IPS-18c (cell line): ENCODE data around the gene SFT2D1.

Experiments
- H3K4me3 ChIP-seq: 2 replicates; pipeline ENCODE4 v1.7.0; 2013; ENCODE audit warnings: low read depth, mild to moderate bottlenecking, low read length, moderate library complexity; ENCODE audit not compliant: insufficient read depth
- H3K9me3 ChIP-seq: one replicate; pipeline ENCODE4 v1.6.1; 2013; ENCODE audit warnings: mild to moderate bottlenecking, low read length, moderate library complexity; ENCODE audit not compliant: control insufficient read depth, insufficient read depth

Gene SFT2D1

GRCh38 chr6:166300357-166300987 lies 41.9 kb downstream of the SFT2D1 start:
- Histone ChIP-seq H3K4me3 (no peak overlapping the region), H3K9me3 (peaks cover 2% of the 10 kb centered on the region)

DNA sequence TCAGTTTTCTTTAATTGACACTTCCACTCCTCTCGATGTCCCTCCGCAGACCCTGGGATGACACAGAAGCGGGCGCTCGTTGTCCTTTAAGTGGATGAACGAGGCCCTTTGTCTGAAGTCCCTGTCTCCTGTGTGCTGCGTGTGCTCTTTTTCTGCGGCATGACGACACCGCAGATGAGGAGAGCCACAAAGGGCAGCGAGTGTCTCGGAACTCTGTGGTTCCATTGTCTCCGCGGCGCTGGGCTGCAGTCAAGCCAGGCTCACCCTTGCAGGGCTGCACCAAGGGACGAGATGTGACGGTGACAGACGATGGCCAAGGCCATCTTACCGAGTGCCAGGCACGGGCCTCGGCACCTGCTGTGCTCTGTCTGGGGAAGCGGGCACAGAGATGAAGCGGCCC lies 44.7 kb downstream of the SFT2D1 start:
- Histone ChIP-seq H3K4me3 (no peak overlapping the region), H3K9me3 (peaks cover 2% of the 10 kb centered on the region)

- H3K9me3 ChIP-seq: peaks cover 2% of the 10 kb centered on the region
- no peak overlapping the region for H3K4me3 ChIP-seq
Observed at GRCh38 chr6:166296035-166296883, 46.1 kb downstream of the SFT2D1 start.

DNA sequence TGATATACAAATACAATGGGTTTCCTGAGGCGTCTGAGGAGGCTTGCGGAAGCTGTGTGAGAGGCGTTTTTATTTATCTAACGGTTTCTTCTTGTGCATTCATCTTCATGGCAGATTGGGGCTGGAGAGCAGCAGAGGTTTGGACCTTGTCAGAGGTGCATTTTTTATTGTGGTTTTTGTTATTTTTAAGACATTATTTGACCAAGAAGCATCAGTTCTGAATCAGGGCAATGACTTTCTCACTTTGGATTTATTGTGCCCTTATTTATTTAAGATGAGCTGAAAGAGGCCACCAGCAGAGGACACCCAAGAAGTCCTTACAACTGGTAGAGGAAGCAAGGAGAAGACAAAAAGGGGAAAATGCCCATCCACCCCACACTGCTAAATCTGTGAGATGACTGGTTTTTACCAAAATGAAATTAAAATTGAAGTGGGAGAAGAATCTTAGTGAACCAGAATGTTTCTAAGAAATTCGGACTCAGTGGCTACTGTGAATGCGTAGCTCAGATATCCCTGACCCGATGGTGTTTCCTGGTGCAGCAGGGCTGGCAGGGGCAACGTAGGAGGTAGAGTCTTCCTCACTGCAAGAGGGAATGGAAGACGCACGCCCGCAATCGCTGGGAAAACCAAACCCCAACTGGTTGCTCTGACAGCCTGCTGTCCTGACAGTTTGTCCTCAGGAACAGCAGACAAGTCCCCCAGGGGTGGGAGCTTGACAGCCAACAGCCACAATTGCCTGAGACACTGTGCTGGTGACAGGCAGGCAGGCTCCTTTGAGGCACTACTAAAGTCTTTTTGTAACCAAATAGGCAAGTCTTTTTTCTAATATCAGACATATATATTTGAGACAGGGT lies 48.4 kb downstream of the SFT2D1 start:
- H3K4me3 ChIP-seq: no peak overlapping the region

DNA sequence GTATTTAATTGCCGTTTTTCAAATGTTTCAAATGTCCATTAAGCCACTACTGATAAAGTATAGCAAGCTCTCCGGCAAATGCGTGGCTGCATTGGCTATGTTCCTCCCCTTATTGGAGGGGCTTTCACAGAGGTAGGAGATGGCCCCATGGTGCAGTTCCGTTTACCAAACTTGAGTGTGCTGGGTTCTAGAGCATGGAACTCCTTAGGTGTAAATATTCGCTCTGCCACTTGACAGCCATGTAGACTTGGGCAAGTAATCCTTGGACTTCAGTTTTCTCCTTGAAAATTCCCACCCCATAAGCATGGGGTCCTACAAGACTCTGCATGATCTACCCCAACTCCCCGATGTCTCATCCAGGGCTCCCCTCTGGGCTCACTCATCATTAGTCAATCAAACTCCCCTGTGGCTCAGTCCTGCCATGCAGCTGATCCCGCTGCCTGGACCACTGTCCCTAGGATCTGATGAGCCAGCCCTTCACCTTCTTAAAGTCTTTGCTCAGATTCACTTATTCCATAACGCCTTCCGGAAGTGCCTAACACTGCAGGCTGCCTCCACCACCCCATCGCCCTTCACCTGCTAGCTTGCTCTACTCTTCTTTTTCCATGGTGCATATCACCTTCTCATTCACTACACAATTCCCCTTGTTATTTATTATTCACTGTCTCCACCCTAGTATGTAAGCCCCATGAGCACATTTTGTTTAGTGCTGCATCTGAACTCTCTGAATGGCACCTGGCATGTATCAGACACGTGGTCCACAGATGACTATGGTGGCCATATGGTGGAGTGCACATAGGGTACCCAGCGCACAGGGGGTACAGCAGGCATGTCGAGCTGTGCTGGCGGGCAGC lies 52.9 kb downstream of the SFT2D1 start:
- Histone ChIP-seq H3K4me3 (no peak overlapping the region), H3K9me3 (no peaks in the 10 kb centered on the region)

More for the DNA sequence above, 48.4 kb downstream of the SFT2D1 start:
- peaks cover 2% of the 10 kb centered on the region for H3K9me3 ChIP-seq

- Histone ChIP-seq H3K4me3 (no peak overlapping the region), H3K9me3 (no peaks in the 10 kb centered on the region)
Observed at GRCh38 chr6:166286839-166287271, 55.5 kb downstream of the SFT2D1 start.

DNA sequence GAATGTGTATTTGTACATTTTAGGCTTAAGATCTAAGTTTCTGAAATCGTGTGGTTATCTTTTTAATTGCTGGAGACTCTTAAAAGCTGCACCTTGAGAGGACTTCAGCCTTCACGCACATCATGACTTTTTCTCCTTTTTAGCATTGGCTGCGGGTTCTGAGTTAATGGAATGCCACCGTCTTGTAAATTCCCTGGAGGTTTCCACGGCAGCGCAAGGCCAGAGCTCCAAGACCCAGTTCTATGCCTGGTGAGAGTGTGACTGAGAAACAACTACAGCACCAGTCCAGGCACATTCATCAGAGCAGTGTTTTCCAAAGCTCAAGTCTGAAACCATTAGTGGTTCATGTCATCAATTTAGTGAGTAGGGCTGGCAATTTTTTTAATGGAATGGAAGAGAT lies 57.1 kb downstream of the SFT2D1 start:
- Histone ChIP-seq H3K4me3 (no peak overlapping the region), H3K9me3 (no peaks in the 10 kb centered on the region)

- H3K4me3 ChIP-seq: no peak overlapping the region
- H3K9me3 ChIP-seq: no peaks in the 10 kb centered on the region
Observed at GRCh38 chr6:166284640-166285039, 57.7 kb downstream of the SFT2D1 start.

- no peaks in the 10 kb centered on the region for H3K9me3 ChIP-seq
- H3K4me3 ChIP-seq: no peak overlapping the region
Observed at GRCh38 chr6:166282394-166283032, 59.8 kb downstream of the SFT2D1 start.

DNA sequence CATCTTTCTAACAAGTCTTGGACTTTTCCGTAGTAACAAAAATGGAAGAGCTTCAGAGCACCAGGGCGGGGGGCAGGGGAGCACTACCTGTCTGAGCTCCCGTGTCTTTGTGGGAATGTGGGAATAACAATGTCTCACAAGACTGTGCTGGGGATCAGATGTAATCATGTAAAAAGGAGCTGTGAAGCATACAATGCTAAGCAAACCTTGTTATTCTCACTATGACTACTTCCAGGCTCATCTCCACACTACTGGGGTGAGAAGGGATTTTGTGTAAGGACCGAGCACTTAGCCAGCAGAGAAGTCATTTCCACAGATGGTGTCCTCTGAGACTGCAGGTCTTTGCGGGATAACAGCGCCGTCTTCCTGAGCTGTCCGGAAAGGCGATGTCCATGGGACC lies 61.2 kb downstream of the SFT2D1 start:
- no peak overlapping the region for H3K4me3 ChIP-seq

GRCh38 chr6:166279393-166279679 lies 63.0 kb downstream of the SFT2D1 start:
- H3K9me3 ChIP-seq: no peaks in the 10 kb centered on the region
- H3K4me3 ChIP-seq: no peak overlapping the region

More for the DNA sequence above, 61.2 kb downstream of the SFT2D1 start:
- H3K9me3 ChIP-seq: no peaks in the 10 kb centered on the region

DNA sequence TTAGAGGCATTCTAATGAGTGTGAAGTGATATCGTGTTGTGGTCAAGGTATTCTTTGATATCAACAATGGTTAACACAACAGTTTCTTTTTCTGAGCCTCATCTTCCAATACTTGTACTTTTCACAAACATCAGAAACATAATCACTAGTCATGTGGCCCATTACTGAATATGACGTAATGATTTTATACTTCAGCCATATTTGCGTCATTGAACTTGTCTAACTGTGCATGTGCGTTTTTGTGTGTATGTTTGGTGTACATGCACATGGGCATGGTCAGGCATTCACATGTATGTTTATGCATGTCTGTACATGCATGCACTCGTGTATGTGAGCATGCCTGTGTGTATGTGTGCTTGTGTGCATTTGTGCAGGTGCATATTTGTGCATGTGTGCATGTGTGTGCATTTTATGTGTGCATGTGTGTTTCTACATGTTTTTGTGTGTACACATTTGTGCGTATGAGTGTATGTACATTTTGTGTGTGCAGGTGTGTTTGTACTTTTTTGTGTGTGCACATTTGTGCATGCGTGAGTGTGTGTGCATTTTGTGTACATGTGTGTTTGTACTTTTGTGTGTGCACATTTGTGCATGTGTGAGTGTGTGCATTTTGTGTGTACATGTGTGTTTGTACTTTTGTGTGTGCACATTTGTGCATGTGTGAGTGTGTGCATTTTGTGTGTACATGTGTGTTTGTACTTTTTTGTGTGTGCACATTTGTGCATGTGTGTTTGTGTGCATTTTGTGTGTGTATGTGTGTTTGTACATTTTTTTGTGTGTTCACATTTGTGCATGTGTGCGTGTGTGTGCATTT lies 63.6 kb downstream of the SFT2D1 start:
- Histone ChIP-seq H3K4me3 (no peak overlapping the region), H3K9me3 (no peaks in the 10 kb centered on the region)

- no peaks in the 10 kb centered on the region for H3K9me3 ChIP-seq
Observed at GRCh38 chr6:166277892-166278578, 64.3 kb downstream of the SFT2D1 start.

GRCh38 chr6:166277018-166277417 lies 65.3 kb downstream of the SFT2D1 start:
- Histone ChIP-seq H3K4me3 (no peak overlapping the region), H3K9me3 (no peaks in the 10 kb centered on the region)

More at GRCh38 chr6:166277892-166278578, 64.3 kb downstream of the SFT2D1 start:
- H3K4me3 ChIP-seq: no peak overlapping the region

DNA sequence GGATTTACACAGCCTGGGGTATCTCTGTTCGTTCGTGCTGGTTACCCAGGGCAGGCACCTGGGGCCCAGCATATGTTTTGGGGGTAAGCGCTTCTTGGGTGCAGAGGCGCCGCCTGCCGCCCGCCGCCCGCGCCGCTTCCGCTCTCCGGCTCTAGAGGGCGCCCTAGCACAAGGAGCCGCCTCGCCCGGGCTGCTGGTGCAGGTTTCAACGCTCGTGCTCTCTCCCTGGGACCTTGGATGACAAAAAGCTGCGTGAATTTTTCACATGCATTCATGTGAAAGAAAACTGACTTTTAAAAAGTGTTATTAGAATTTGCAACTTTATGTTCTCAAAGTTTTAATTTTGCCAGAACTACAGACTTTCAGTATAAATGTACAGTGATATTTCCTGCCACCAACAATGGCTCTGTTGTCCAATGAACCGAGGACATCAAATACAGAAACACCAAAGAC lies 66.6 kb downstream of the SFT2D1 start:
- no peaks in the 10 kb centered on the region for H3K9me3 ChIP-seq
- no peak overlapping the region for H3K4me3 ChIP-seq
